ENCODE results near the gene KDM1B.
A peak's percentile ranks its signal among the peaks of the same experiment; 100 is the strongest.

KDM1B gene

GRCh38 chr6:18261877-18262276 lies 106.7 kb downstream of the KDM1B start:
- no peak for DNase-seq
- Histone ChIP-seq H3K9ac (ENCODE audit: low read length) (no peak overlapping the region), H4K20me1 (ENCODE audit: insufficient read depth, low read length) (peaks cover 27% of the 10 kb centered on the region)

GRCh38 chr6:18262702-18263417 lies 107.6 kb downstream of the KDM1B start:
- Histone ChIP-seq H4K20me1 (ENCODE audit: insufficient read depth, low read length) (peaks cover 27% of the 10 kb centered on the region), H3K36me3 (replicated peaks; ENCODE audit: insufficient read depth, low read length) (no peaks in the 10 kb centered on the region; the same call in 1 of the 2 replicates), H3K9me3 (replicated peaks; ENCODE audit: insufficient read depth, low read length) (no peaks in the 10 kb centered on the region), H3K4me1 (ENCODE audit: low read length) (peaks cover 25% of the 10 kb centered on the region), H3K9me2 (replicated peaks; ENCODE audit: insufficient read depth, low read length) (no peaks in the 10 kb centered on the region), H3K79me2 (ENCODE audit: low read length) (peaks cover 60% of the 10 kb centered on the region), H3F3A (ENCODE audit: insufficient read depth, low read length) (peaks cover 10% of the 10 kb centered on the region; the same call in 1 of the 2 replicates), H3K4me3 (ENCODE audit: low read length) (peak overlapping the region; percentile 81), H3K27me3 (replicated peaks; ENCODE audit: insufficient read depth, low read length) (no peaks in the 10 kb centered on the region; the same call in 1 of the 2 replicates), H2AFZ (ENCODE audit: low read length) (no peak overlapping the region), H3K27ac (ENCODE audit: low read length) (no peak overlapping the region), H3K9ac (ENCODE audit: low read length) (no peak overlapping the region), H3K4me2 (ENCODE audit: low read depth, low read length) (peak overlapping the region; percentile 90)
- DNase-seq = peak; percentile 73
- TF ChIP-seq EZH2phosphoT487 (IDR thresholded peaks at IDR 0.05; ENCODE audit: low read length) = peak; percentile 87; the same call in 1 of the 2 replicates
- no peak for TF ChIP-seq EZH2 (optimal IDR thresholded peaks at IDR 0.05; ENCODE audit: low read depth, low read length)

More at GRCh38 chr6:18261877-18262276, 106.7 kb downstream of the KDM1B start:
- Histone ChIP-seq H3K9me2 (replicated peaks; ENCODE audit: insufficient read depth, low read length) (no peaks in the 10 kb centered on the region), H3K79me2 (ENCODE audit: low read length) (peaks cover 67% of the 10 kb centered on the region), H3K27me3 (replicated peaks; ENCODE audit: insufficient read depth, low read length) (no peaks in the 10 kb centered on the region; the same call in 1 of the 2 replicates), H3K4me2 (ENCODE audit: low read depth, low read length) (peak overlapping the region; percentile 3; the same call in 1 of the 2 replicates), H3K36me3 (replicated peaks; ENCODE audit: insufficient read depth, low read length) (no peaks in the 10 kb centered on the region; the same call in 1 of the 2 replicates), H3F3A (ENCODE audit: insufficient read depth, low read length) (peaks cover 10% of the 10 kb centered on the region; the same call in 1 of the 2 replicates), H3K9me3 (replicated peaks; ENCODE audit: insufficient read depth, low read length) (no peaks in the 10 kb centered on the region), H2AFZ (ENCODE audit: low read length) (no peak overlapping the region), H3K27ac (ENCODE audit: low read length) (no peak overlapping the region), H3K4me3 (ENCODE audit: low read length) (no peak overlapping the region), H3K4me1 (ENCODE audit: low read length) (peaks cover 25% of the 10 kb centered on the region)
- TF ChIP-seq EZH2phosphoT487 (IDR thresholded peaks at IDR 0.05; ENCODE audit: low read length) (no peak), CTCF (IDR thresholded peaks at IDR 0.05; ENCODE audit: low read length) (no peak), EZH2 (optimal IDR thresholded peaks at IDR 0.05; ENCODE audit: low read depth, low read length) (no peak)

GRCh38 chr6:18263418-18264218 lies 108.4 kb downstream of the KDM1B start:
- H3K4me3 ChIP-seq (ENCODE audit: low read length) = peak overlapping the region; percentile 81
- peak overlapping the region; percentile 90 for H3K4me2 ChIP-seq (ENCODE audit: low read depth, low read length)
- H3K27me3 ChIP-seq (replicated peaks; ENCODE audit: insufficient read depth, low read length) = no peaks in the 10 kb centered on the region; the same call in 1 of the 2 replicates
- no peak for TF ChIP-seq EZH2phosphoT487 (IDR thresholded peaks at IDR 0.05; ENCODE audit: low read length)
- no peak for TF ChIP-seq EZH2 (optimal IDR thresholded peaks at IDR 0.05; ENCODE audit: low read depth, low read length)
- no peak for TF ChIP-seq CTCF (IDR thresholded peaks at IDR 0.05; ENCODE audit: low read length)
- peak overlapping the region; percentile 74 for H2AFZ ChIP-seq (ENCODE audit: low read length)
- peaks cover 53% of the 10 kb centered on the region for H3K79me2 ChIP-seq (ENCODE audit: low read length)
- no peaks in the 10 kb centered on the region for H3K9me3 ChIP-seq (replicated peaks; ENCODE audit: insufficient read depth, low read length)
- peak overlapping the region; percentile 26; the same call in 1 of the 2 replicates for H3K27ac ChIP-seq (ENCODE audit: low read length)
- peak overlapping the region; percentile 75 for H3K9ac ChIP-seq (ENCODE audit: low read length)
- peaks cover 10% of the 10 kb centered on the region; the same call in 1 of the 2 replicates for H3F3A ChIP-seq (ENCODE audit: insufficient read depth, low read length)
- peaks cover 25% of the 10 kb centered on the region for H3K4me1 ChIP-seq (ENCODE audit: low read length)
- H4K20me1 ChIP-seq (ENCODE audit: insufficient read depth, low read length) = peaks cover 27% of the 10 kb centered on the region
- H3K36me3 ChIP-seq (replicated peaks; ENCODE audit: insufficient read depth, low read length) = no peaks in the 10 kb centered on the region; the same call in 1 of the 2 replicates
- DNase-seq = peak; percentile 28
- no peaks in the 10 kb centered on the region for H3K9me2 ChIP-seq (replicated peaks; ENCODE audit: insufficient read depth, low read length)
